ENCODE results near the gene INPP5A. TPM values are rescaled to one million over a fixed set of nuclear protein-coding genes. Genes with fewer than 3 reads are reported as not detected.

Gene INPP5A
- total RNA-seq, 1 experiment from 2014 or later: 16.6 TPM

DNA sequence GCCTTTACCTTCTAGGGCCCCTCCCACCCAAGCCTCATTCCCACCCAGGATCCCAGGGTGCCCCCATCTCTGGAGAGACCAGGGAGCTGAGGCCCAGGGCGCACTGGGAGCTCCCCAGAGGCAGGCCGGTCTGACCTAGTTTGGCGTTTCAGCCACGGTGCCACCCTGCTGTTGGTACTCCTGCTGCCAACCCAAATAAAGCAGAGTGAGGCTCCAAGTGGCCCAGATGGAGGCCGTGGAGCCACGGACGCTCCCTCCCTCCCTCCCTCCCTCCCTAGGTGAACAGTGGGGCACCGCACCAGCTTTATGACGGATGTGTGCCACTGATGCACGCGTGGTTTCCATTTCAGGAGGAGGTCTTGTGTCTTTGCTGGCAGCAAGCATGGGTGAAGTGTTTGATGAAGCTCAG, 1.8 kb downstream of the INPP5A start:
- CTCF ChIA-PET: no interaction called here
- TF ChIP-seq, protein P1, sequence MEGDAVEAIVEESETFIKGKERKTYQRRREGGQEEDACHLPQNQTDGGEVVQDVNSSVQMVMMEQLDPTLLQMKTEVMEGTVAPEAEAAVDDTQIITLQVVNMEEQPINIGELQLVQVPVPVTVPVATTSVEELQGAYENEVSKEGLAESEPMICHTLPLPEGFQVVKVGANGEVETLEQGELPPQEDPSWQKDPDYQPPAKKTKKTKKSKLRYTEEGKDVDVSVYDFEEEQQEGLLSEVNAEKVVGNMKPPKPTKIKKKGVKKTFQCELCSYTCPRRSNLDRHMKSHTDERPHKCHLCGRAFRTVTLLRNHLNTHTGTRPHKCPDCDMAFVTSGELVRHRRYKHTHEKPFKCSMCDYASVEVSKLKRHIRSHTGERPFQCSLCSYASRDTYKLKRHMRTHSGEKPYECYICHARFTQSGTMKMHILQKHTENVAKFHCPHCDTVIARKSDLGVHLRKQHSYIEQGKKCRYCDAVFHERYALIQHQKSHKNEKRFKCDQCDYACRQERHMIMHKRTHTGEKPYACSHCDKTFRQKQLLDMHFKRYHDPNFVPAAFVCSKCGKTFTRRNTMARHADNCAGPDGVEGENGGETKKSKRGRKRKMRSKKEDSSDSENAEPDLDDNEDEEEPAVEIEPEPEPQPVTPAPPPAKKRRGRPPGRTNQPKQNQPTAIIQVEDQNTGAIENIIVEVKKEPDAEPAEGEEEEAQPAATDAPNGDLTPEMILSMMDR (IDR thresholded peaks at IDR 0.05; ENCODE audit: unreplicated experiment): no peak
- no TSS peak for BruUV-seq (replicated peaks)

GRCh38 chr10:132539894-132540293, 2.3 kb downstream of the INPP5A start:
- DNase-seq: no peak
- TF ChIP-seq, protein P1 (IDR thresholded peaks at IDR 0.05; ENCODE audit: unreplicated experiment): no peak
- BruUV-seq (replicated peaks): no TSS peak
- Mint-ChIP-seq H3K9me3 (ENCODE audit: low read depth, unreplicated experiment) (no peaks in the 10 kb centered on the region), H3K36me3 (ENCODE audit: insufficient read depth, unreplicated experiment) (peaks cover 35% of the 10 kb centered on the region), H3K27me3 (ENCODE audit: unreplicated experiment) (no peaks in the 10 kb centered on the region), H3K4me3 (ENCODE audit: low read depth, unreplicated experiment) (no peak overlapping the region), H3K27ac (ENCODE audit: unreplicated experiment) (no peak overlapping the region), H3K4me1 (ENCODE audit: low read depth, unreplicated experiment) (peaks cover 10% of the 10 kb centered on the region)
- CTCF ChIA-PET: no interaction called here
- intact Hi-C loops (cut with micrococcal nuclease; ENCODE audit: unreplicated experiment): no loop called here

More for the DNA sequence above, 1.8 kb downstream of the INPP5A start:
- no peak for DNase-seq
- Mint-ChIP-seq H3K27me3 (ENCODE audit: unreplicated experiment) (no peaks in the 10 kb centered on the region), H3K36me3 (ENCODE audit: insufficient read depth, unreplicated experiment) (peaks cover 35% of the 10 kb centered on the region), H3K4me1 (ENCODE audit: low read depth, unreplicated experiment) (peaks cover 15% of the 10 kb centered on the region), H3K27ac (ENCODE audit: unreplicated experiment) (no peak overlapping the region), H3K4me3 (ENCODE audit: low read depth, unreplicated experiment) (no peak overlapping the region), H3K9me3 (ENCODE audit: low read depth, unreplicated experiment) (no peaks in the 10 kb centered on the region)
- intact Hi-C loops (cut with micrococcal nuclease; ENCODE audit: unreplicated experiment): no loop called here

- H3K36me3 Mint-ChIP-seq (ENCODE audit: insufficient read depth, unreplicated experiment): peaks cover 32% of the 10 kb centered on the region
- no peak overlapping the region for H3K4me3 Mint-ChIP-seq (ENCODE audit: low read depth, unreplicated experiment)
- H3K27me3 Mint-ChIP-seq (ENCODE audit: unreplicated experiment): no peaks in the 10 kb centered on the region
- peaks cover 7% of the 10 kb centered on the region for H3K4me1 Mint-ChIP-seq (ENCODE audit: low read depth, unreplicated experiment)
- intact Hi-C loops (cut with micrococcal nuclease; ENCODE audit: unreplicated experiment): no loop called here
- CTCF ChIA-PET: no interaction called here
- no peaks in the 10 kb centered on the region for H3K9me3 Mint-ChIP-seq (ENCODE audit: low read depth, unreplicated experiment)
- BruUV-seq (replicated peaks): no TSS peak
- no peak for DNase-seq
- H3K27ac Mint-ChIP-seq (ENCODE audit: unreplicated experiment): no peak overlapping the region
- TF ChIP-seq, protein P1 (IDR thresholded peaks at IDR 0.05; ENCODE audit: unreplicated experiment): no peak
These were observed 2.9 kb downstream of the INPP5A start for GRCh38 chr10:132540456-132540855.

DNA sequence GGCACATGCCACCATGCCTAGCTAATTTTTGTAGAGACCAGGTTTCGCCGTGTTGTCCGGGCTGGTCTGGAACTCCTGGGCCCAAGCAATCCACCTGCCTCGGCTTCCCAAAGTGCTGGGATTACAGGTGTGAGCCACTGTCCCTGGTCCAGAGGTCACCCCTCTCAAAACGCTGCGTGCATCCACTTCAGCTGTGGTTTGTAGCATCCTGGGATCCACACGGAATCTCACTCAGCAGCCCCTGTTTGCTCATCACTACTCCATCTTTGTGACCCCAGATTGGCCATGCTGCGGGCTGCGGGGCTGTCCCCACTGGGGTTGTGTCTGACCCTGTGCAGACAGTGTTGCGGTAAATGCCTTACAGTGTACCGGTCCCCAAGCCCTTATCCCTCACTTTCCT, 3.5 kb downstream of the INPP5A start:
- Mint-ChIP-seq H3K27me3 (ENCODE audit: unreplicated experiment) (no peaks in the 10 kb centered on the region), H3K4me3 (ENCODE audit: low read depth, unreplicated experiment) (no peak overlapping the region), H3K4me1 (ENCODE audit: low read depth, unreplicated experiment) (peaks cover 7% of the 10 kb centered on the region), H3K27ac (ENCODE audit: unreplicated experiment) (no peak overlapping the region), H3K9me3 (ENCODE audit: low read depth, unreplicated experiment) (no peaks in the 10 kb centered on the region), H3K36me3 (ENCODE audit: insufficient read depth, unreplicated experiment) (peaks cover 32% of the 10 kb centered on the region)
- no TSS peak for BruUV-seq (replicated peaks)
- DNase-seq: no peak
- CTCF ChIA-PET: no interaction called here
- TF ChIP-seq, protein P1 (IDR thresholded peaks at IDR 0.05; ENCODE audit: unreplicated experiment): no peak
- intact Hi-C loops (cut with micrococcal nuclease; ENCODE audit: unreplicated experiment): no loop called here

All from Calu3 (cell line).